Liver (tissue), 3 donors: ENCODE results near the gene TM4SF18.

Experiments used
- RAD21 ChIP-seq, 2 donors: IDR thresholded peaks; 2 replicates each; pipeline ENCODE4 v1.6.1; 2016; ENCODE audit warnings: antibody characterized with exemption in 2 of 2, mild to moderate bottlenecking in 2 of 2
- SP1 ChIP-seq: IDR thresholded peaks from 2 replicates; pipeline ENCODE4 v1.6.1; 2018; ENCODE audit warnings: antibody characterized with exemption, mild to moderate bottlenecking
- TAF1 ChIP-seq: conservative IDR thresholded peaks from 2 replicates; pipeline ENCODE4 v1.6.1; 2016; ENCODE audit warnings: antibody characterized with exemption, mild to moderate bottlenecking
- TF ChIP-seq, protein P1 (sequence below): fragments of 150-350 bp; IDR thresholded peaks from 2 replicates; pipeline ENCODE4 v1.5.1; 2017; ENCODE audit warnings: improper control_type of control experiment, low read depth, low read length; ENCODE audit not compliant: missing input control
- TF ChIP-seq, protein P2 (sequence below): IDR thresholded peaks from 2 replicates; pipeline ENCODE4 v1.6.1; 2016; ENCODE audit warnings: antibody characterized with exemption
- donor health status: healthy.
- donor health status: healthy.

- no peak for TF ChIP-seq RAD21 (IDR thresholded peaks at IDR 0.05)
- TF ChIP-seq, protein P1, sequence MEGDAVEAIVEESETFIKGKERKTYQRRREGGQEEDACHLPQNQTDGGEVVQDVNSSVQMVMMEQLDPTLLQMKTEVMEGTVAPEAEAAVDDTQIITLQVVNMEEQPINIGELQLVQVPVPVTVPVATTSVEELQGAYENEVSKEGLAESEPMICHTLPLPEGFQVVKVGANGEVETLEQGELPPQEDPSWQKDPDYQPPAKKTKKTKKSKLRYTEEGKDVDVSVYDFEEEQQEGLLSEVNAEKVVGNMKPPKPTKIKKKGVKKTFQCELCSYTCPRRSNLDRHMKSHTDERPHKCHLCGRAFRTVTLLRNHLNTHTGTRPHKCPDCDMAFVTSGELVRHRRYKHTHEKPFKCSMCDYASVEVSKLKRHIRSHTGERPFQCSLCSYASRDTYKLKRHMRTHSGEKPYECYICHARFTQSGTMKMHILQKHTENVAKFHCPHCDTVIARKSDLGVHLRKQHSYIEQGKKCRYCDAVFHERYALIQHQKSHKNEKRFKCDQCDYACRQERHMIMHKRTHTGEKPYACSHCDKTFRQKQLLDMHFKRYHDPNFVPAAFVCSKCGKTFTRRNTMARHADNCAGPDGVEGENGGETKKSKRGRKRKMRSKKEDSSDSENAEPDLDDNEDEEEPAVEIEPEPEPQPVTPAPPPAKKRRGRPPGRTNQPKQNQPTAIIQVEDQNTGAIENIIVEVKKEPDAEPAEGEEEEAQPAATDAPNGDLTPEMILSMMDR = no peak
- no peak for TF ChIP-seq SP1
- TF ChIP-seq, protein P2, sequence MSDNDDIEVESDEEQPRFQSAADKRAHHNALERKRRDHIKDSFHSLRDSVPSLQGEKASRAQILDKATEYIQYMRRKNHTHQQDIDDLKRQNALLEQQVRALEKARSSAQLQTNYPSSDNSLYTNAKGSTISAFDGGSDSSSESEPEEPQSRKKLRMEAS = no peak
- no peak for TF ChIP-seq TAF1
These were observed 2.7 kb downstream of the TM4SF18 start for GRCh38 chr3:149330609-149331331.
